Measurements from ENCODE around the gene ARHGEF19.

- TF ChIP-seq CTCF (IDR thresholded peaks at IDR 0.05; ENCODE audit: poor library complexity), result no peak
- no peak for TF ChIP-seq EZH2 (IDR thresholded peaks at IDR 0.05; ENCODE audit: borderline replicate concordance)
- no peak for TF ChIP-seq EZH2phosphoT487 (IDR thresholded peaks at IDR 0.05; ENCODE audit: low read depth, severe bottlenecking, unreplicated experiment)
These were observed 42.2 kb downstream of the ARHGEF19 start for GRCh38 chr1:16170283-16170673.
